Ovary (tissue), 3 donors: ENCODE results near the gene TTC9B.

ENCODE experiments used
- CTCF ChIP-seq, 3 donors: fragments of 450-650 bp in 2 of 3; fragments of 200-600 bp in 1 of 3; IDR thresholded peaks; one replicate each; pipeline versions ENCODE4 v1.5.1 to v1.8.0; 2016 to 2022; ENCODE audit warnings: antibody characterized with exemption in 3 of 3, mild to moderate bottlenecking in 1 of 3
- EP300 ChIP-seq: sonication (generic); formaldehyde crosslinking; IDR thresholded peaks from one replicate; pipeline ENCODE4 v1.6.1; 2017; ENCODE audit warnings: antibody characterized with exemption
- POLR2A ChIP-seq: fragments of 450-650 bp; IDR thresholded peaks from one replicate; pipeline ENCODE4 v1.6.1; 2017; ENCODE audit warnings: antibody characterized with exemption, mild to moderate bottlenecking, moderate library complexity
- donor health status: DM: no; HTN: no; CAD: no.

GRCh38 chr19:40224342-40225150 lies 6.4 kb upstream of the TTC9B start:
- no peak for TF ChIP-seq CTCF (IDR thresholded peaks at IDR 0.05)
- TF ChIP-seq EP300 = no peak
- TF ChIP-seq POLR2A = no peak
